ENCODE measurements around the gene MRPS2. TPM values are rescaled to one million over a fixed set of nuclear protein-coding genes. Genes with fewer than 3 reads are reported as not detected.

Gene MRPS2
- total and polyA plus RNA-seq, 4 donors: 10.9 to 71.8 (median 31.5) TPM

- H3K4me1 ChIP-seq (ENCODE audit: control insufficient read depth in 4 of 4, insufficient read depth in 4 of 4, low read length in 3 of 4): peaks cover 2 to 32% (median 20%) of the 10 kb centered on the region in 4 donors
- no peak for DNase-seq (ENCODE audit: low spot score)
- H3K9me3 ChIP-seq (ENCODE audit: control insufficient read depth in 4 of 4, low read length in 3 of 4): no peaks in the 10 kb centered on the region
- peaks cover 2 to 32% (median 10%) of the 10 kb centered on the region in 4 donors for H3K36me3 ChIP-seq (ENCODE audit: control insufficient read depth in 4 of 4, insufficient read depth in 3 of 4, low read depth in 1 of 4, low read length in 3 of 4)
- H3K4me3 ChIP-seq (ENCODE audit: low read depth in 1 of 3, low read length in 3 of 3): no peak overlapping the region
- H3K27ac ChIP-seq (ENCODE audit: low read depth in 1 of 2, low read length in 2 of 2): no peak overlapping the region
- no peak overlapping the region for H3K9ac ChIP-seq (ENCODE audit: low read depth in 1 of 2, low read length in 2 of 2)
- WGBS: 96% methylated on average over 40 of the region's 40 CpGs
- no peak for TF ChIP-seq GABPA (IDR thresholded peaks at IDR 0.05 in 1 of 2, conservative IDR thresholded peaks at IDR 0.05 in 1 of 2)
- H3K27me3 ChIP-seq (ENCODE audit: control insufficient read depth in 4 of 4, insufficient read depth in 4 of 4, low read length in 3 of 4): no peaks in the 10 kb centered on the region
These were observed 13.0 kb upstream of the MRPS2 start for GRCh38 chr9:135487281-135488012.

GRCh38 chr9:135488013-135488330 lies 12.5 kb upstream of the MRPS2 start:
- peaks cover 2 to 32% (median 10%) of the 10 kb centered on the region in 4 donors for H3K36me3 ChIP-seq (ENCODE audit: control insufficient read depth in 4 of 4, insufficient read depth in 3 of 4, low read depth in 1 of 4, low read length in 3 of 4)
- no peak overlapping the region for H3K4me3 ChIP-seq (ENCODE audit: low read depth in 1 of 3, low read length in 3 of 3)
- H3K27ac ChIP-seq (ENCODE audit: low read depth in 1 of 2, low read length in 2 of 2): no peak overlapping the region
- TF ChIP-seq HNF4G (IDR thresholded peaks at IDR 0.05) (no peak), NR2F2 (IDR thresholded peaks at IDR 0.05) (no peak), HNF4A (conservative IDR thresholded peaks at IDR 0.05) (no peak), YY1 (IDR thresholded peaks at IDR 0.05) (no peak), ZBTB33 (IDR thresholded peaks at IDR 0.05) (no peak), SP1 (IDR thresholded peaks at IDR 0.05) (no peak), CTCF (IDR thresholded peaks at IDR 0.05; ENCODE audit: low read depth, low read length, missing input control) (no peak), JUND (IDR thresholded peaks at IDR 0.05) (no peak), REST (IDR thresholded peaks at IDR 0.05) (no peak), FOXA1 (IDR thresholded peaks at IDR 0.05) (no peak), RXRA (IDR thresholded peaks at IDR 0.05) (no peak), FOXA2 (IDR thresholded peaks at IDR 0.05) (no peak), MAX (IDR thresholded peaks at IDR 0.05) (no peak), TAF1 (conservative IDR thresholded peaks at IDR 0.05) (no peak), ATF3 (IDR thresholded peaks at IDR 0.05) (no peak), GABPA (IDR thresholded peaks at IDR 0.05 in 1 of 2, conservative IDR thresholded peaks at IDR 0.05 in 1 of 2) (no peak), EGR1 (IDR thresholded peaks at IDR 0.05; ENCODE audit: low read depth in 2 of 2) (no peak), RAD21 (IDR thresholded peaks at IDR 0.05) (no peak)
- no peak for DNase-seq (ENCODE audit: low spot score)
- H3K27me3 ChIP-seq (ENCODE audit: control insufficient read depth in 4 of 4, insufficient read depth in 4 of 4, low read length in 3 of 4): no peaks in the 10 kb centered on the region
- H3K9ac ChIP-seq (ENCODE audit: low read depth in 1 of 2, low read length in 2 of 2): no peak overlapping the region
- peaks cover 2 to 37% (median 25%) of the 10 kb centered on the region in 4 donors for H3K4me1 ChIP-seq (ENCODE audit: control insufficient read depth in 4 of 4, insufficient read depth in 4 of 4, low read length in 3 of 4)
- no peaks in the 10 kb centered on the region for H3K9me3 ChIP-seq (ENCODE audit: control insufficient read depth in 4 of 4, low read length in 3 of 4)
- WGBS: 97% methylated on average over 18 of the region's 18 CpGs

Measured in liver (tissue), 9 donors.